Fibroblast of lung (primary cell): ENCODE results near the gene MAP7. TPM values are rescaled to one million over a fixed set of nuclear protein-coding genes. Genes with fewer than 3 reads are reported as not detected.
A peak's percentile ranks its signal among the peaks of the same experiment; 100 is the strongest.

Source experiments
- DNase-seq, 2 donors: peaks; one replicate each; pipeline versions ENCODE4 v3.0.0 to v3.0.0-alpha.2; 2010; ENCODE audit warnings: low read depth in 2 of 2
- H2AFZ ChIP-seq: 2 replicates; pipeline ENCODE4 v1.5.1; 2012; ENCODE audit warnings: low read length, control low read depth, inconsistent platforms
- H3K27ac ChIP-seq: 2 replicates; pipeline ENCODE4 v1.5.1; 2011; ENCODE audit warnings: low read length, control low read depth; ENCODE audit not compliant: insufficient read depth
- H3K27me3 ChIP-seq: 2 replicates; pipeline ENCODE4 v1.5.1; 2011; ENCODE audit warnings: mild to moderate bottlenecking, low read length; ENCODE audit not compliant: control insufficient read depth, insufficient read depth
- H3K36me3 ChIP-seq: 2 replicates; pipeline ENCODE4 v1.5.1; 2011; ENCODE audit warnings: low read length; ENCODE audit not compliant: control insufficient read depth, insufficient read depth
- H3K4me1 ChIP-seq: 2 replicates; pipeline ENCODE4 v1.5.1; 2011; ENCODE audit warnings: low read length; ENCODE audit not compliant: control insufficient read depth, insufficient read depth; ENCODE audit errors: extremely low read depth
- H3K4me2 ChIP-seq: 2 replicates; pipeline ENCODE4 v1.5.1; 2011; ENCODE audit warnings: low read length, control low read depth; ENCODE audit not compliant: insufficient read depth; ENCODE audit errors: extremely low read depth
- H3K4me3 ChIP-seq, 4 experiments: fragments of 200-600 bp in 1 of 4; sonication (generic) in 1 of 4; replicated peaks in 1 of 4; 2 replicates each; pipeline ENCODE4 v1.5.1; 2011 to 2016; ENCODE audit warnings: low read length in 4 of 4, low read depth in 3 of 4, mild to moderate bottlenecking in 3 of 4, control low read depth in 2 of 4, inconsistent platforms in 1 of 4, mixed read lengths in 1 of 4; ENCODE audit not compliant: insufficient read depth in 1 of 4; ENCODE audit errors: control extremely low read depth in 1 of 4
- H3K79me2 ChIP-seq: 2 replicates; pipeline ENCODE4 v1.5.1; 2012; ENCODE audit warnings: mild to moderate bottlenecking, low read length, inconsistent platforms; ENCODE audit not compliant: control insufficient read depth, insufficient read depth
- H3K9ac ChIP-seq: 2 replicates; pipeline ENCODE4 v1.5.1; 2011; ENCODE audit warnings: mild to moderate bottlenecking, low read length, control low read depth; ENCODE audit not compliant: insufficient read depth
- H3K9me3 ChIP-seq: 2 replicates; pipeline ENCODE4 v1.5.1; 2012; ENCODE audit warnings: low read depth, low read length; ENCODE audit not compliant: control insufficient read depth, insufficient read depth
- H4K20me1 ChIP-seq: 2 replicates; pipeline ENCODE4 v1.5.1; 2011; ENCODE audit warnings: low read length; ENCODE audit not compliant: control insufficient read depth, insufficient read depth; ENCODE audit errors: extremely low read depth
- CTCF ChIP-seq, 2 donors: IDR thresholded peaks in 1 of 2; conservative IDR thresholded peaks in 1 of 2; 1 replicate in 1 of 2; 2 replicates in 1 of 2; pipeline ENCODE4 v1.5.1; 2011 to 2012; ENCODE audit warnings: low read length in 2 of 2, control low read depth in 1 of 2, inconsistent platforms in 1 of 2, low read depth in 1 of 2, mild to moderate bottlenecking in 1 of 2
- EZH2 ChIP-seq: IDR thresholded peaks from 2 replicates; pipeline ENCODE4 v1.5.1; 2012; ENCODE audit warnings: low read length, control low read depth, mild to moderate bottlenecking; ENCODE audit errors: missing control alignments
- polyA plus RNA-seq, 2 donors: library from polyadenylated mRNA; depleted of rRNA in 1 of 2; stranded (reverse) in 1 of 2; unstranded in 1 of 2; fragments of >200 nt; gene quantifications; 2 replicates each; pipeline ENCODE4 v1.2.1, GENCODE V29; 2011 to 2012; ENCODE audit warnings: missing spikeins in 1 of 2
- total RNA-seq: library from RNA; depleted of rRNA; stranded (reverse); fragments of >200 nt; gene quantifications from 2 replicates; pipeline ENCODE4 v1.2.1, GENCODE V29; 2014

The MAP7 gene
- total and polyA plus RNA-seq, 2 donors (not counting 1 experiment from before 2014, with no cell fraction given), result 0.40 to 1.5 TPM

GRCh38 chr6:136526196-136526930 lies 23.9 kb downstream of the MAP7 start:
- Histone ChIP-seq H3K9ac (no peak overlapping the region), H2AFZ (no peak overlapping the region), H4K20me1 (no peaks in the 10 kb centered on the region), H3K36me3 (no peaks in the 10 kb centered on the region), H3K9me3 (no peaks in the 10 kb centered on the region), H3K4me2 (no peak overlapping the region), H3K79me2 (no peaks in the 10 kb centered on the region), H3K4me1 (no peaks in the 10 kb centered on the region), H3K27ac (no peak overlapping the region), H3K4me3 (no peak overlapping the region), H3K27me3 (no peaks in the 10 kb centered on the region)
- TF ChIP-seq CTCF (conservative IDR thresholded peaks at IDR 0.05 in 1 of 2, IDR thresholded peaks at IDR 0.05 in 1 of 2; ENCODE audit: low read depth in 1 of 2, low read length in 2 of 2), result peak; percentile 52 to 67
- TF ChIP-seq EZH2, result no peak
- DNase-seq, result peak; percentile 64 to 65

DNA sequence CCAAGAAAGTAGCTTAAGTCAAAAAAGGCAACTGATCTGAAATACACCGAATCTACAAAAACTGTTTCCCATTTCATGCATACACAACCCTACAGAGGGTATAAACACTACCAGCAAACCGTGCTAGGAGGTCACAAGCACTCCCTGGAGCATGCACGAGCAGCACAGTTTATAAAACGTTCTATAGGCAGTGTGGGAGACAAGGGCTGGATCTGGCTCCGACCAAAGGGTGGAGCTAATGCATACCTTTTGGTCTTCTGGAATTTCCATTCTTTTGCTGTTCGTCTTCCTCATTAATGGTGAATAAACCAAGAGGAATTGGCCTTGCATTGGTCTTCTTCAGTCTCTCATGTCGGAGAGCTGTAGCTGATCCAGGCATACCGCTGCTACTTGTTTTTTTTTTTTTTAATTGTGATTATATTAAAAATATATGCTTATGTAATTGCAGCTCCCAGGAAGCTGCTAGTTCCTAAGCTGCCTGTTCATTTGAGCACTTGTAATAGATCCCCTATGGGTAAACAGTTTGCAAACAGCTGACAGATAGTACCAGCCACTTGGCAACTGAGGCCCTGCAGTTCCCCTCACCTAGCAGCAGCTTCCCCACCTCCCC lies 24.5 kb downstream of the MAP7 start:
- Histone ChIP-seq H3K9ac (no peak overlapping the region), H2AFZ (no peak overlapping the region), H3K79me2 (no peaks in the 10 kb centered on the region), H3K27ac (no peak overlapping the region), H3K4me2 (no peak overlapping the region), H3K36me3 (no peaks in the 10 kb centered on the region), H3K4me1 (no peaks in the 10 kb centered on the region), H3K4me3 (no peak overlapping the region), H3K27me3 (no peaks in the 10 kb centered on the region), H3K9me3 (no peaks in the 10 kb centered on the region), H4K20me1 (no peaks in the 10 kb centered on the region)
- DNase-seq, result peak in 1 of 2 donors; percentile 18
- TF ChIP-seq EZH2 (no peak), CTCF (conservative IDR thresholded peaks at IDR 0.05 in 1 of 2, IDR thresholded peaks at IDR 0.05 in 1 of 2; ENCODE audit: low read depth in 1 of 2, low read length in 2 of 2) (no peak)

GRCh38 chr6:136524936-136525413 lies 25.2 kb downstream of the MAP7 start:
- Histone ChIP-seq H3K27ac (no peak overlapping the region), H3K4me3 (no peak overlapping the region), H3K4me1 (no peaks in the 10 kb centered on the region), H3K9ac (no peak overlapping the region), H3K79me2 (no peaks in the 10 kb centered on the region), H3K9me3 (no peaks in the 10 kb centered on the region), H3K4me2 (no peak overlapping the region), H3K36me3 (no peaks in the 10 kb centered on the region), H4K20me1 (no peaks in the 10 kb centered on the region), H2AFZ (no peak overlapping the region), H3K27me3 (no peaks in the 10 kb centered on the region)
- DNase-seq, result no peak
- TF ChIP-seq EZH2 (no peak), CTCF (conservative IDR thresholded peaks at IDR 0.05 in 1 of 2, IDR thresholded peaks at IDR 0.05 in 1 of 2; ENCODE audit: low read depth in 1 of 2, low read length in 2 of 2) (no peak)
